Measurements from ENCODE around the gene PLA2G4F.

DNA sequence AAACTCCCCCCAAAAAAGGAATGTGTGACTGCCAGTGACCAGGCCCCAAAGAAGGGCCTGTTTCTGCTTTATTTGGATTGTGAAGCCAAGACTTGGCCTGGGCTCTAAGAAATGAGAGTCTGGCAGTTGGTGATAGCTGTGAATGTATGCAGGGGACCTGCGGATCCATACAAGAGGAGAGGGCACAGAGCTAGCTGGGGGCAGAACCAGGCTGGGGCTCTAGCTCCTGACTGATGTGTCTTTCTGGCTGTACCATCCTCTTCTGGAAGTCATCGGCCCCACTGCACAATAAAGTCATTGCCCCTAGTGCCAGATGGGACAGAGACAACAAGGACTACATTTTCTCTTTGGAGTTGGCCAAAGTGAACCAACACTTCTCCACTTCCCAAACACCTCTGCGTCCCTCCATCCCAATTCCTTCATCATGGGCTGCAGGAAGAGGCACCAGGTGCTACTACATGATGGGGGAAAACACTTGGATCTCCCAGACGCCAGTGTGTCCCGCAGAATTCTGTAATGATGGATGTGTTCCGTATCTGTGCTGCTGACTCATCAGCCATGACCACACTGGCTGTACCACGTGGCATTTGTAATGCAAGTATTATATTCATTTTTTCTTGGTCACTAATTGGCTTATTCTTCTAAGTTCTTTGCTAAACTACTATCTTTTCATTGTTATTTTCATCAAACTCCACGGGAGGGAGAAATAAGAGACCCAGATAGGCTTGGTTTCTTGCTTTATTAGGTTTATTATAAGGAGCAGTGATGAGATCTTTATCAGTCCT lies 1.7 kb upstream of the PLA2G4F start:
- TF ChIP-seq, protein P1, sequence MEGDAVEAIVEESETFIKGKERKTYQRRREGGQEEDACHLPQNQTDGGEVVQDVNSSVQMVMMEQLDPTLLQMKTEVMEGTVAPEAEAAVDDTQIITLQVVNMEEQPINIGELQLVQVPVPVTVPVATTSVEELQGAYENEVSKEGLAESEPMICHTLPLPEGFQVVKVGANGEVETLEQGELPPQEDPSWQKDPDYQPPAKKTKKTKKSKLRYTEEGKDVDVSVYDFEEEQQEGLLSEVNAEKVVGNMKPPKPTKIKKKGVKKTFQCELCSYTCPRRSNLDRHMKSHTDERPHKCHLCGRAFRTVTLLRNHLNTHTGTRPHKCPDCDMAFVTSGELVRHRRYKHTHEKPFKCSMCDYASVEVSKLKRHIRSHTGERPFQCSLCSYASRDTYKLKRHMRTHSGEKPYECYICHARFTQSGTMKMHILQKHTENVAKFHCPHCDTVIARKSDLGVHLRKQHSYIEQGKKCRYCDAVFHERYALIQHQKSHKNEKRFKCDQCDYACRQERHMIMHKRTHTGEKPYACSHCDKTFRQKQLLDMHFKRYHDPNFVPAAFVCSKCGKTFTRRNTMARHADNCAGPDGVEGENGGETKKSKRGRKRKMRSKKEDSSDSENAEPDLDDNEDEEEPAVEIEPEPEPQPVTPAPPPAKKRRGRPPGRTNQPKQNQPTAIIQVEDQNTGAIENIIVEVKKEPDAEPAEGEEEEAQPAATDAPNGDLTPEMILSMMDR (IDR thresholded peaks at IDR 0.05; ENCODE audit: insufficient read depth, low read length): no peak
- no peak; the same call in 1 of the 2 replicates for TF ChIP-seq POLR2AphosphoS5 (IDR thresholded peaks at IDR 0.05; ENCODE audit: low read depth)
- TF ChIP-seq GABPA (IDR thresholded peaks at IDR 0.05; ENCODE audit: low read depth): no peak
- TF ChIP-seq, protein P2, sequence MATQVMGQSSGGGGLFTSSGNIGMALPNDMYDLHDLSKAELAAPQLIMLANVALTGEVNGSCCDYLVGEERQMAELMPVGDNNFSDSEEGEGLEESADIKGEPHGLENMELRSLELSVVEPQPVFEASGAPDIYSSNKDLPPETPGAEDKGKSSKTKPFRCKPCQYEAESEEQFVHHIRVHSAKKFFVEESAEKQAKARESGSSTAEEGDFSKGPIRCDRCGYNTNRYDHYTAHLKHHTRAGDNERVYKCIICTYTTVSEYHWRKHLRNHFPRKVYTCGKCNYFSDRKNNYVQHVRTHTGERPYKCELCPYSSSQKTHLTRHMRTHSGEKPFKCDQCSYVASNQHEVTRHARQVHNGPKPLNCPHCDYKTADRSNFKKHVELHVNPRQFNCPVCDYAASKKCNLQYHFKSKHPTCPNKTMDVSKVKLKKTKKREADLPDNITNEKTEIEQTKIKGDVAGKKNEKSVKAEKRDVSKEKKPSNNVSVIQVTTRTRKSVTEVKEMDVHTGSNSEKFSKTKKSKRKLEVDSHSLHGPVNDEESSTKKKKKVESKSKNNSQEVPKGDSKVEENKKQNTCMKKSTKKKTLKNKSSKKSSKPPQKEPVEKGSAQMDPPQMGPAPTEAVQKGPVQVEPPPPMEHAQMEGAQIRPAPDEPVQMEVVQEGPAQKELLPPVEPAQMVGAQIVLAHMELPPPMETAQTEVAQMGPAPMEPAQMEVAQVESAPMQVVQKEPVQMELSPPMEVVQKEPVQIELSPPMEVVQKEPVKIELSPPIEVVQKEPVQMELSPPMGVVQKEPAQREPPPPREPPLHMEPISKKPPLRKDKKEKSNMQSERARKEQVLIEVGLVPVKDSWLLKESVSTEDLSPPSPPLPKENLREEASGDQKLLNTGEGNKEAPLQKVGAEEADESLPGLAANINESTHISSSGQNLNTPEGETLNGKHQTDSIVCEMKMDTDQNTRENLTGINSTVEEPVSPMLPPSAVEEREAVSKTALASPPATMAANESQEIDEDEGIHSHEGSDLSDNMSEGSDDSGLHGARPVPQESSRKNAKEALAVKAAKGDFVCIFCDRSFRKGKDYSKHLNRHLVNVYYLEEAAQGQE (IDR thresholded peaks at IDR 0.05; ENCODE audit: insufficient replicate concordance, low read depth): no peak

All from HL-60 (cell line).